ENCODE measurements around the gene TRPM3.

DNA sequence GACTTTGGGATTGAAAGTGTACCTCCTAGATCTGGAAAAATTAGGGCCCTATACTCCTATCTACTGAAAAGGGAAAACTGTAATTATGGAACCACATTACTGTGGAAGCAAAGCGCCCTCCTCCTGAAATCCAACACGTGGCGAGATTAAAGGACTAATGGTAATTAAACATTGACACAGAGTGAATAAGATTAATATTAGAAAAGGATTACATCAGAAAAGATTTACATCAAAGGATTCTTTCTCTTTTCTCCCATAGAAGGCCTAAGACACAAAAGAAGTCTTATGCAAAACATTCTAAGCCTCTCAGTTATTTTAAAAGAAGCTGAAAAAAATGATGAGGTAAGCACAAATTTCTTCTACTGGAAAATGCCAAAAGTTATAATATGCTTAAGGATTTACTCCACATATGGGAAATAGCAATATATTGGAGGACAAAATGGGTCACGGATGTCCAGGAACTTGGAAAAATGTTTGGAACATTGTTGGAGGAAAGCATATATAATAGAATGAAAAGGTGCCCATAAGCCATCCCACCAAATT, 227.8 kb downstream of the TRPM3 start:
- no peak for TF ChIP-seq CTCF (IDR thresholded peaks at IDR 0.05 in 4 of 5, conservative IDR thresholded peaks at IDR 0.05 in 1 of 5)
- TF ChIP-seq POLR2A (IDR thresholded peaks at IDR 0.05): no peak

All from gastrocnemius medialis (tissue), 4 donors.